ENCODE results near the gene HSD17B13. TPM values are rescaled to one million over a fixed set of nuclear protein-coding genes. Genes with fewer than 3 reads are reported as not detected.

Gene HSD17B13
- 10 to 100 TPM in 1 of 6 donors, 1 to 10 TPM in 2, under 1 TPM in 3; 0.30 to 16.7 (median 1.7) TPM for total RNA-seq

GRCh38 chr4:87322754-87323153 lies at the start of gene HSD17B13:
HSD17B13 (minus strand) TSS chr4:87322882; CDS start chr4:87322841, 41 bp downstream.
- no peaks in the 10 kb centered on the region for H3K9me3 ChIP-seq
- 78 to 83% methylated on average over 2 of the region's 2 CpGs for WGBS, 2 donors
- no peak for TF ChIP-seq EP300 (IDR thresholded peaks at IDR 0.05)
- no peak for TF ChIP-seq POLR2A (IDR thresholded peaks at IDR 0.05)
- no peak for TF ChIP-seq POLR2AphosphoS5 (IDR thresholded peaks at IDR 0.05)
- TF ChIP-seq CTCF (IDR thresholded peaks at IDR 0.05): no peak
- no peaks in the 10 kb centered on the region for H3K27me3 ChIP-seq
- no peak within 1 kb of the TSS for H3K27ac ChIP-seq
- no peak within 1 kb of the TSS for H3K4me3 ChIP-seq
- H3K4me1 ChIP-seq: no peaks in the 10 kb centered on the region
- DNase-seq (no peak), ATAC-seq (ENCODE audit: low FRiP score in 2 of 2) (no peak)
- H3K36me3 ChIP-seq: no peaks in the 10 kb centered on the region

GRCh38 chr4:87370068-87370467 lies 47.4 kb upstream of the HSD17B13 start:
- H3K9me3 ChIP-seq: no peaks in the 10 kb centered on the region
- DNase-seq: no peak
- peak overlapping the region in 2 of 4 donors; percentile 23 to 27 for H3K27ac ChIP-seq
- no peak for TF ChIP-seq POLR2AphosphoS5 (IDR thresholded peaks at IDR 0.05)
- TF ChIP-seq EP300 (IDR thresholded peaks at IDR 0.05): no peak
- TF ChIP-seq POLR2A (IDR thresholded peaks at IDR 0.05): no peak
- TF ChIP-seq CTCF (IDR thresholded peaks at IDR 0.05): no peak
- H3K4me3 ChIP-seq: no peak overlapping the region
- H3K36me3 ChIP-seq: peaks cover 11 to 80% (median 52%) of the 10 kb centered on the region in 4 donors
- peaks cover 3 to 15% (median 8%) of the 10 kb centered on the region in 4 donors for H3K4me1 ChIP-seq
- ATAC-seq (ENCODE audit: low FRiP score in 2 of 2): no peak
- H3K27me3 ChIP-seq: no peaks in the 10 kb centered on the region
- 64 to 66% methylated on average over 2 of the region's 2 CpGs for WGBS, 2 donors

GRCh38 chr4:87366521-87367162 lies 44.0 kb upstream of the HSD17B13 start:
- Histone ChIP-seq H3K27ac (no peak overlapping the region), H3K4me1 (peaks cover 0 to 12% (median 5%) of the 10 kb centered on the region in 4 donors), H3K4me3 (no peak overlapping the region), H3K9me3 (no peaks in the 10 kb centered on the region), H3K36me3 (peaks cover 8 to 85% (median 59%) of the 10 kb centered on the region in 4 donors), H3K27me3 (no peaks in the 10 kb centered on the region)
- 77 to 98% methylated on average over 2 of the region's 2 CpGs for WGBS, 2 donors
- TF ChIP-seq CTCF (IDR thresholded peaks at IDR 0.05) (no peak), EP300 (IDR thresholded peaks at IDR 0.05) (no peak), POLR2A (IDR thresholded peaks at IDR 0.05) (no peak), POLR2AphosphoS5 (IDR thresholded peaks at IDR 0.05) (no peak)
- no peak for ATAC-seq (ENCODE audit: low FRiP score in 2 of 2)
- DNase-seq: no peak

- Histone ChIP-seq H3K9me3 (no peaks in the 10 kb centered on the region), H3K27me3 (no peaks in the 10 kb centered on the region), H3K36me3 (peaks cover 8 to 86% (median 52%) of the 10 kb centered on the region in 4 donors), H3K27ac (no peak overlapping the region), H3K4me1 (peaks cover 0 to 14% (median 5%) of the 10 kb centered on the region in 4 donors), H3K4me3 (no peak overlapping the region)
- WGBS, 2 donors: 66 to 71% methylated on average over 1 of the region's 1 CpG
- ATAC-seq (ENCODE audit: low FRiP score in 2 of 2) (no peak), DNase-seq (no peak)
- TF ChIP-seq POLR2A (IDR thresholded peaks at IDR 0.05): no peak
- TF ChIP-seq CTCF (IDR thresholded peaks at IDR 0.05): no peak
- no peak for TF ChIP-seq POLR2AphosphoS5 (IDR thresholded peaks at IDR 0.05)
- no peak for TF ChIP-seq EP300 (IDR thresholded peaks at IDR 0.05)
Measured at GRCh38 chr4:87365348-87365747, 42.7 kb upstream of the HSD17B13 start.

- TF ChIP-seq POLR2A (IDR thresholded peaks at IDR 0.05): no peak
- no peak for TF ChIP-seq POLR2AphosphoS5 (IDR thresholded peaks at IDR 0.05)
- no peak for TF ChIP-seq EP300 (IDR thresholded peaks at IDR 0.05)
- no peak for TF ChIP-seq CTCF (IDR thresholded peaks at IDR 0.05)
- no peak for ATAC-seq (ENCODE audit: low FRiP score in 2 of 2)
- H3K27me3 ChIP-seq: no peaks in the 10 kb centered on the region
- WGBS, 2 donors: 90 to 97% methylated on average over 2 of the region's 2 CpGs
- H3K4me1 ChIP-seq: peaks cover 0 to 9% (median 0%) of the 10 kb centered on the region in 4 donors
- H3K27ac ChIP-seq: no peak overlapping the region
- H3K36me3 ChIP-seq: peaks cover 8 to 96% (median 47%) of the 10 kb centered on the region in 4 donors
- no peak overlapping the region for H3K4me3 ChIP-seq
- no peaks in the 10 kb centered on the region for H3K9me3 ChIP-seq
- no peak for DNase-seq
Measured at GRCh38 chr4:87363552-87363951, 40.9 kb upstream of the HSD17B13 start.
